Mammary epithelial cell (primary cell): ENCODE results near the gene LGSN.
"Not testable (repeated sequence)": the region's sequence is repeated elsewhere in the genome, so short reads cannot be mapped to it uniquely, and the experiment has no call there.

ENCODE experiments used
- CTCF ChIP-seq, 2 donors: IDR thresholded peaks in 1 of 2; conservative IDR thresholded peaks in 1 of 2; 2 replicates each; pipeline ENCODE4 v1.5.1; 2011 to 2012; ENCODE audit warnings: inconsistent platforms in 2 of 2, low read length in 2 of 2, mild to moderate bottlenecking in 2 of 2, control low read depth in 1 of 2, low read depth in 1 of 2; ENCODE audit not compliant: insufficient read depth in 1 of 2; ENCODE audit errors: extremely low read depth in 1 of 2
- EZH2 ChIP-seq: IDR thresholded peaks from 2 replicates; pipeline ENCODE4 v1.6.1; 2012; ENCODE audit warnings: low read length, inconsistent platforms, borderline replicate concordance

DNA sequence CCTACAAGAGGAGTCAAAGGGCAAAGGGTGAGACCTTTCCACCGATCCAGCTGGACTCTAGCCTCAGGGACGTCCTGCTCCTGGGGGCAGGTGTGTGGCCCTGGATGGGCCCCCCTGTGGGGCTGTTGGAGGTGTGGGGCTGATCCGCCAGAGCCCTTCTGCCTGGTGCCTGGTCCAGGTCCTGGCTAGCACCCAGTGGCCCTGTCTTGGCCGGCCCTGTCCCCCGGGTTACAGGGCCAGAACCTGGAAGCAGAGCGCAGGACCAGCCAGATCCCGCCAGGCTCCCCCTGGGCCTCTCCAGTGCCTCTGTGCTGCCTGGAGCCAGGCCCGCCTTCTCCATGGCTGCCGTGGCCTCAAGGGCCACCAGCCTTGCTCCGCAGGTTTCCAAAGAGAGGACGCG lies 89.3 kb downstream of the LGSN start:
- TF ChIP-seq CTCF (conservative IDR thresholded peaks at IDR 0.05 in 1 of 2, IDR thresholded peaks at IDR 0.05 in 1 of 2; ENCODE audit: extremely low read depth in 1 of 2, insufficient read depth in 1 of 2, low read depth in 1 of 2, low read length in 2 of 2); EZH2: not testable (repeated sequence)
